ENCODE results near the gene STEAP1B.
A peak's percentile ranks its signal among the peaks of the same experiment; 100 is the strongest.
"Not testable (repeated sequence)": the region's sequence is repeated elsewhere in the genome, so short reads cannot be mapped to it uniquely, and the experiment has no call there.

STEAP1B gene

DNA sequence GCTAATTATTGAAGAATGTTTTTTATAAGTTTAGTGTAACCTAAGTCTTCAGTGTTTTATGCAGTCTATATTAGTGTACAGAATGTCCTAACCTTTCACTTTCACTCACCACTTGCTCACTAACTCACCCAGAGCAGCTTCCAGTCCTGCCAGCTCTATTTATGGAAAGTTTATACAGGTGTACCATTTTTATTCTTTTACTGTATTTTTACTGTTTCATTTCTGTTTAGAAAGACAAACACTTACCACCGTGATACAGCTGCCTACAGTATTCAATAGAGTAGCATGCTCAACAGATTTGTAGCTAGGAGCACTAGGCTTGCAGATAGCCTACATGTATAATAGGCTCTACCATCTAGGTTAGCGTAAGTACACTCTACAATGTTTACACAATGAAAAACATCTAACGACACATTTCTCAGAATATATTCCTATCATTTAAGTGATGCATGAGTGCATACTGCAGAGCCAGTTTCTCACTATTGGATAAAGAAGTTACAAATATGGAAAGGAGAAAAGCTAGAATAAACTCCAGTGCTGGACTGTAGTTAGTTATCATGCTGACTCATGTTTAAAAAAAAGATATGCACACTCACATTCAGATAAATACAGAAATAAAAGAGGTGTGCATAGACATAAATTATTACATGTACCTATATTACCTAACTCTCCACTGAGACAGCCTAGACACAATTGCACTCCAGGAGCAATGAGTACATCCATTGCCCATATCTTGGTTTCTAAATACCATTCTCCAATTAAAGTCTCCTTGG is 30.4 kb downstream of the STEAP1B start:
- in situ Hi-C loops (cut with MboI; ENCODE audit: low pct_unique_long_range_greater_than_20kb, low sequenced_read_pairs): no loop called here
- no peak for DNase-seq

DNA sequence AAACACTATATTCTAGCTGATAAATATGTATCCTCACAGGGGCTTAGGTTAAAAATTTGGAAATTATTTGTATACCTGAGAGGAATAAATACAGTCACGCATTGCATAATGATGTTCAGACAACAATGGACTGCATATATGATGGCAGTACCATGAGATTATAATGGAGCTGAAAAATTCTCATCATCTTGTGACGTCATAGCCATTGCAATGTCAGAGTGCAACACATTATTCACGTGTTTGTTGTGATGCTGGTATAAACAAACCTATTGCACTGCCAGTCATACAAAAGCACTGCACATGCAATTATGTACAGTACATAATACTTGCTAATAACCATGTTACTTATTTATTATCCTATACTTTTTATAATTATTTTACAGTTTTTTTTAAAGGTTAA is 31.4 kb downstream of the STEAP1B start:
- in situ Hi-C loops (cut with MboI; ENCODE audit: low pct_unique_long_range_greater_than_20kb, low sequenced_read_pairs): no loop called here
- no peak for DNase-seq

DNA sequence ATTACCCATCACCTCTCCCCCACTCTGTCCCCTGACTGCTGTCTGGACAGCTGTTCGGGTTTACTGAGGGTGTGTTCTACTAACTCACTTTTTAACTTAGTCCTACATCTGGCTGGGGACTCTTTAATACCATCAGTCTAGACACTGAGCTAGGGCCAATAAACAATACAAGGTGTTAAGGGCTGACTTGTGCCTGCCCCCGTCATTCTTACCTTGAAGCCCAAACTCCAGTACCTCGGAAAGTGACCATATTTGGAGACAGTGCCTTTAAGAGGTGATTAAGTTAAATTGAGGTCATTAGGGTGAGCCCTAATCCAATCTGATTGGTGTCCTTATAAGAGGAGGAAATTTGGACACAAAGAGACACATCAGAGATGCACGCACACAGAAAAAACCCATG is 35.7 kb downstream of the STEAP1B start:
- DNase-seq: no peak
- in situ Hi-C loops (cut with MboI; ENCODE audit: low pct_unique_long_range_greater_than_20kb, low sequenced_read_pairs): no loop called here

DNA sequence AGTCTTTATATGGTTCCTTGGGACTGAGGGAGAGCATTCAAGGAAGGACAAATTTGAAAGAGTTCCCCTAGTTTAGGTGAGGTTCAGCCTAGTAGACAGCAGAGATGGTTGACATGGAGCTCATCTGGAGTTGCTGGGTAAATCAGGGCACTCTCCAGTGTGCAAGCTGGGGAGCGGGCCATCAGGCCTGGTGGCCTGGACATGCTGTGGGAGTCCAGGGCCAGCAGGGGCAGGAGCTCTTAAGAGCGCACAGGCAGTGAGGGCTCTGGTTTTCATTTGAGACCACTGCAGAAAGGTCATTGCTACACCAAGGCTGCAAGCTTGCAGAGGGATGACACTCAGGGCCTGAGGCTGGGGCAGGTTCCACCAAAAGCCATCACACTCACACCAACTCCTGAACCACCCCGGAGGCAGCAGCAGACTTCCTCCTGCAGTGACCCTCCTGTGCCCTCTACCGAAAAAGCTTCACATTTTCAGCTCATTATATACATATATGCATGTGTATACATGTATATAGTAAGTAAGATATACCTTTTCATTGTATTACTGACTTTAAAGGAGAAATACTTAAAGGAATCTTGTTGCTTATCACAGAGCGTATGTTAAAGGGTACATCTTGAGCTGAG is 39.5 kb downstream of the STEAP1B start:
- no peak for DNase-seq
- in situ Hi-C loops (cut with MboI; ENCODE audit: low pct_unique_long_range_greater_than_20kb, low sequenced_read_pairs): no loop called here

DNA sequence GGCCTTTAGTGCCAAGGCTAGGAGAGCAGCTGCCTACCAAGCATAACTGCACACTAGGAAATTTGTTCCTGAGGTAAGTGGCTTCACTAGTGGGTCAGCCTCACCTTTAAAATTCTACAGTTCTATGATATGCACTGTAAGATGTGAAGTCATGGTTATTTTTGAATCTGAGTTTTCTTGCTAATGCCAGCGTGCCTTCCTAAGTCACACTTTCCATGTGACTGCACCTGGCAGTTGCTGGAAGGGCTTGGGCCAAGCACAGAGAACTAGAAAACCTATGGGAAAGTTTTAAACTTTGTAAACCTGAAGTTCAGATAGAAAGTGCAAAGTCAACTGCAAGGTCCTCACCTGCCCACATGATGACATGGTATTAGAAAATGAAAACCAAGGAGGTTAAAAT is 42.5 kb downstream of the STEAP1B start:
- in situ Hi-C loops (cut with MboI; ENCODE audit: low pct_unique_long_range_greater_than_20kb, low sequenced_read_pairs): no loop called here
- no peak for DNase-seq

DNA sequence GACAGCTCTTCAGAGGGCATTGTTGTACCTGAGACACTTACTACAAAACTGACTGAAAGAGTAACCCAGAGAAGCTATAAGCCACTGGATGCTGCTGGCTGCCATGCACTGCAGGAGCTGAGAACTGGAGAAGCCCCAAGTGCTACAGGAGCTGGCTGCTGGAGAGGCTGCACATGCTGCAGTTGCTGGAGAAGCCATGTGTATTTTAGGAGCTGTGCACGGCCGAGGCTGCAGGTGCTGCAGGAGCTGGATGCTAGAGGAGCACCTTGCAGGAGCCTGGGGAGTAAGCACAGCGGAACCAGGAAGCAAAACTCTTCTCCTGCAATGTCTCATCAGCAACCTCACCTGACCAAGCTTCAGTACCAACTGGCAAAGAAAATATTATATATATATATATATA is 45.5 kb downstream of the STEAP1B start:
- no peak for DNase-seq
- in situ Hi-C loops (cut with MboI; ENCODE audit: low pct_unique_long_range_greater_than_20kb, low sequenced_read_pairs): no loop called here

DNA sequence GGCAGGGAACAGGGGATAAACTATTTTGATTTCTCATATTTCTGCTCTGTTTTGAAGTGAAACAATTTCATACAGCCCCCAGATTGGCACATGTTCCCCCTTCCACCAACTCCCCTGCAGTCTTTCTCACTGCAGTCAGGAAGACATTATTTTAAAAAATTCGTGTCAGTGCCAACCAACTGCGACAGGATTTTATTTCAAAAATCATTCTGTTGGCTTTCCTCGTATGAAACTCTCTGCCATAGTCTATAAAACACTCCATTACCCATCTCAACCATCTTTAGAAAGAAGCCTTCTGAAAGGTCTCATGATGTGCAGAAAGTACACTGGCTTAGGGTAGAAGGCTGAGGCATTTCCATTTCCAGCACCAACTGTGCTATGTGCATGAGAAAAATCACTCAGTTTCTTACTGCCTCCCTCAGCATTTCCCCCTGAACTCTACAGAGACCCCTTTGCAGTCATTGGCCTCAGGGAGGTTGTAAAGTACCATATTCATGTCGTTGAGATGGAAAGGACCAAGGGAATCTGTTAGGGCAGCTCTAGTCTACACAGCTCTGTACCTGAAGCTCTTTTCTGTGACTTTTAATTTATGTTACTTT is 46.9 kb downstream of the STEAP1B start:
- in situ Hi-C loops (cut with MboI; ENCODE audit: low pct_unique_long_range_greater_than_20kb, low sequenced_read_pairs): no loop called here
- DNase-seq: no peak

DNA sequence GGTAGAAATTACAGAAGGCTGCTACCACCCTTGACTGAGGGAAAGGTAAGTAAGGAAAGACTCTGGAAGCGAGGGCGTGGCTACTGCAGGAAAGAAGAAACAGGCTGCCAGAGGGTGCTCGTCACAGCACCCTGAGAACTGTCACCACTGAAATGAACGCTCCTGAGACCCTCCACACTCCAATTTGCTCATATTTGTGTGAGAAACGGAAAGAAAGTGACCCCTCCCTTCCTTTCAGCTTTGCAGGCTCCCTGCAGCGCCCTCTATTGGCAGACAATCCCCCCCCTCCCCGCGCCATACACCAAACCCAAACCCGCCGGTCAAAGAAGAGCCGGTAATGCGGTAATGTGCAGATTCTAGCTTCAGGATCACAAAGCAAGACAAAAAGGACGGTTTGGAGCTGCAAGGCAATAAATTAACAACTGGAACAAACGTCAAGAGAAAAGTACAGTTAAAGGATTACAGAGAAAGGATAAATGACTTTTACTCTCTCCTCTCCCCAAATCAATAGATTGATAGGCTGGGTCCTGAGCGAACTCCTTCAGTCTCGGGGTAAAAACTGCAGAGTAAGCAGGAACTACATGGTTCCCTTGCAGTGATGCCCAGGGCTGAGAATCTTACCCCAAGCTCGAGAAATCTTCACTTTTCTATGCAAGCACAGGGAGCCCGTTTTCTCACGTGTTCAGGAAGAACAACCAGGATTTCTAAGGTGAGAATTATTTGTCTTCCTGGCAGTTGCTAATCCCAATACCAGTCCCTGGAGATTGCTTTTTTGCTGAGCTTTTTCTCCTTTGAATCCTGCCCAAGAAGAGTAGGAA is 47.6 kb downstream of the STEAP1B start:
- DNase-seq: peak; percentile 35

DNA sequence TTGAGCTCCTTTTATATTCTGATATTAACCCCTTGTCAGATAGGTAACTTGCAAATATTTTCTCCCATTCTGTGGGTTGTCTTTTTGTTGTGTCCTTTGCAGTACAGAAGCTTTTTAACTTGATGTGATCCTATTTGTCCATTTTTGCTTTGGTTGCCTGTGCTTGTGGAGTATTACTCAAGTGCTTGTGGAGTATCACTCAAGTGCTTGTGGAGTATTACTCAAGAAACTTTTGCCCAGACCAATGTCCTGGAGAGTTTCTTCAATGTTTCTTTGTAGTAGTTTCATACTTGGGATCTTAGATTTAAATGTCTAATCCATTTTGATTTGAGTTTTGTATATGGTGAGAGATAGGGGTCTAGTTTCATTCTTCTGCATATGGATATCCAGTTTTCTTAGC is 50.0 kb downstream of the STEAP1B start:
- in situ Hi-C loops (cut with MboI; ENCODE audit: low pct_unique_long_range_greater_than_20kb, low sequenced_read_pairs); DNase-seq: not testable (repeated sequence)

More for the DNA sequence above, 47.6 kb downstream of the STEAP1B start:
- in situ Hi-C loops (cut with MboI; ENCODE audit: low pct_unique_long_range_greater_than_20kb, low sequenced_read_pairs): no loop called here

DNA sequence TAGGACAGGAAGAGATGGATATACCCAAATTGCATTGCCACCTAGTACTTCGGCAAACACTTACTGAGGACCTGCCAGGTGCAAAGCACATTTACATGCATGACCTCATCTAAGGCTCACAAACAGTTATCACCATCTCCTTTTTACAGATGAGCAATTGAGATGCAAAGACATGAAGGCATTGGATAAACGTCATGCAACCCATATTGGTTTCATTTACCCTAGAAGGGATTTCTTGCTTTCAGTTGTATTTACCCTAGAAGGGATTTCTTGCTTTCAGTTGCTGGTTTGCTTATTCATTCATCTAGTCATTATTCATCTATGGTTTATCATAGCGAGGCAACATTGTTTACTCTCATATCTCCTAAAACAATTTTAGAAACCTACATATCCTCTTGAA is 52.2 kb downstream of the STEAP1B start:
- in situ Hi-C loops (cut with MboI; ENCODE audit: low pct_unique_long_range_greater_than_20kb, low sequenced_read_pairs): no loop called here
- DNase-seq: no peak

DNA sequence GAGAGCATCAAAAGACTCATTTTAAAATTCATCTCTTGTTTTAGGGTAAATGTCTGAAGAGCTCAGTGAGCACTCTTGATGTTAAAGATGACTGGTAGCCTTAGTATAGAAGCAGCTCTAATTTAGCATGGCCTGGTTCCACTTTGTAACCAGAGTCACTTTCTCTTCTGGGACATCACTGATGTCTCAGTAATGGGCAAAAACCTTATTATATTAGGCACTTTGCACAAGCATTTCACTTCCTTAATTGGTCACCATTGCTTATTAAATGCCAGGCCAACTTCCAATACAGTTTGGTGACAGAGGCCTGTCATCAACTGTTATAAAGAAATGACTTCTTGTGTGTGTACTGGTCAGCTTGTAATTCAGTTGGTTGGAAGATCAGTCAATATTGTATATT is 53.0 kb downstream of the STEAP1B start:
- no peak for DNase-seq
- in situ Hi-C loops (cut with MboI; ENCODE audit: low pct_unique_long_range_greater_than_20kb, low sequenced_read_pairs): no loop called here

DNA sequence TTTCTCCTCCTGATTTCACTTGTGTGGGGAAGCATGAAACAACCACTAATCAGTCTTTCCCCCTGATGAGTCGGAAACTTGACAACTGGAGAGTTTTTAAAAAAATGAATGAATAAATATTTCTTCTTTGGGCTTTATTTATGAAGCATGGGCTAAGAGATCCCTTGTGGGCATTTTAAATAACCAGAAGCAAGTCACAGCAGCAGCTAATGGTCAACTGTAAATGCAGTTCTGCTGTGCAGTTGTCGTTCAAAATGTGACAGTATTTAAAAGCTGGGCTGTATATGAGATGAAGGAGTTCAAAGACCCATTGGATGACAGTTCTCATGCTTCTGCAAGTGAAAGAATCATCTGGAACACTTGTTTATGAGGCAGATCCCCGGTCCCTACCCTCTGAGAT is 54.1 kb downstream of the STEAP1B start:
- no peak for DNase-seq
- in situ Hi-C loops (cut with MboI; ENCODE audit: low pct_unique_long_range_greater_than_20kb, low sequenced_read_pairs): no loop called here

DNA sequence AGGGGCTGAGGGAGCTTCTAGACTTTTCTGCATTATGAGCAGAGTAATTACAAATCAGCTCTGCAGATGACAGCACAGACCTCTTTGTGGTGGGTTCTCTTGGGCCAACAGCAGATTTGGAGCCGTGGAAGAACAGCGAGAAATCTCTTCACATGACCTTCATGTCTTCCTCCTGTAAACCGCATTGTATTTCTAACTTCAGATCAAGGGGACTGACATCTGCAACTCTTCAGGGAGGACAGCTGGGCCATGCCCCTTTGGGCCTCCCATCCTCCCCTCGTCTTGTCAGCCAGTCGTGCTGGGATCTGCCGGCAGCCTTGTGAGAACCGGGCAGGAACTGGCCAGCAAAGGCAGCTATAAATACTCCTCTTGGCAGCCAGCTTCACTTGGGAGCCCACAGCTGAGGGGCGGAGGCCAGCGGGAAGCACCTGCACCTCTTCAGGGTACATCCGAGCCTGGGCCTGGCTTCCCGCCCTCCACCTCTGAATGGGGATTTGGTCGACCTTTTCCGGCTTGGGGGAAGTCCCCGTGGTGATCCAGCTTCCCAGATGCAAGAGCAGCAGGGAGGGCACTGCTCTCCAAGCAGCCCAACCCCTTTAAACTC is 54.7 kb downstream of the STEAP1B start:
- in situ Hi-C loops (cut with MboI; ENCODE audit: low pct_unique_long_range_greater_than_20kb, low sequenced_read_pairs): no loop called here
- DNase-seq: no peak

DNA sequence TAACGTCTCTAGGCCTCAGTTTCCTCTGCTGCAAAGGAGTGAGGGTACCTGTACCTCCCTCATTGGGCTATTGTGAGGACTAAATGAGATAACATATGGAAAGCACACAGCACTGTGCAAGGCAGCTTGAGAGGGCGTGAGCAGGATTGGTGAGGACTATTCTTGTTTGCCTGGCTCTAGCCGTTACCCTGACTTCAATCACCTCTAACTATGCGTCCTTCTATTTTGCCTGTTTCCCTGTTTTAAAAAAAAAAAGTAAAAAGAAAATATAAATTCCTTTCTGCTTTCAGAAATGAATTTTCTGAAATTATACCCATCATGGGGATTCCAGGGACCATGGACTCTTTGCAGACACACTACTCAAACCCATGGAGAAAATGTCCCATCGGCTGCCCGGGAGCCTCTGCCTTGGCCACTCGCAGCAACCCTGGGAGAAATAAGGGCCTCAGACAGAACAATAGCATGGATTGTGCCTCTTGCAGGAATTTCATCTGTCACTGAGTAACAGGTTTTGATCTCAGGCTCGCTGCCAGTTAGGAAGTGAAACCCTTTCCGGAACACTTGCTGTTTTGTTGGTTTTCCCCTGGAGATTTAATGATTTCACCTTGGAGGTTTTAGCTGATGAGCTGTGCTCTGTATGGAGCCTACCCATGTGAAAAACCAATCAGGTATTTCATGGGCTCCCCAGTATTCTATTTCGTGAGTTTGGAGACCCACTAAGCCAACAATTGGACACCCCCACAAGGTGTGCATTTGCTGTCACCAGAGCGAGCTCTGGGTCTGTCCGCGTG is 55.6 kb downstream of the STEAP1B start:
- in situ Hi-C loops (cut with MboI; ENCODE audit: low pct_unique_long_range_greater_than_20kb, low sequenced_read_pairs): no loop called here
- no peak for DNase-seq

DNA sequence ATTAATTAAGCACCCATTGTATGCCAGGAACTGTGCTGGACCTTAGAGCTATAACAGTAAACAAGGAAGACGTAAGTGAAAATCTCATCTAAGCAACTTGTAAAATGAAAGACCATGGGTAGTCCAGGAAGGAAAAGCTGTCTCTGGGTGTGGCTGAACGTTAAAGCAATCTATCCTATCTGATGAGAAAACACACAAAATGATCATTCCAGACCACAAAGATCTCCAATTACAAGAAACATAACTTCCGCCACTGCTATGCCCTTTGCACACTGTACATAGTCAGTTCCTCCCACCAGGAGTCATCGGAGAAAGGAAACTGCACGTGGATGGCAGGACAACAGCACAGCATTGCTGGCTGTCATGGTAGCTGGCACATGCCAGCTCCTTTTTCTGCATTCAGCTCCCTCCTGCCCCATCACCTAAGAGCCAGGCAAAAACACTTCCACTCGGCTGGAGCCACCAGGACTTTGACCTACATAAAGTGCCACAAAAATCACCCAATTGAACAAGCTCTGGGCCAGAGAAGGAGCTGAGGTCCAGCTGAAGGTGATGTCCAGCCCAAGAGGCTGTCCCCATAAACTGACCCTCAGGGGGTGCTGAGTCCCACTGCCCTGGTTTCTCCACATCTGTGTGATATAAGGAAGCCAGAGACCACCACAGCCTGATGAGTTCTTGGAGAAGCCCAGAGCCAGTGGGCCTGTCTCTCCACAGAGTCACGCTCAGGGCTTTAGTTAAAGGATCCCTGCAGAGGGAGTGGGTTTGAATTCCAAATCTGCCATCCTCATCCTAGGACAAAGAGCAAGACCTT is 56.4 kb downstream of the STEAP1B start:
- in situ Hi-C loops (cut with MboI; ENCODE audit: low pct_unique_long_range_greater_than_20kb, low sequenced_read_pairs): no loop called here
- peak; percentile 76 for DNase-seq

DNA sequence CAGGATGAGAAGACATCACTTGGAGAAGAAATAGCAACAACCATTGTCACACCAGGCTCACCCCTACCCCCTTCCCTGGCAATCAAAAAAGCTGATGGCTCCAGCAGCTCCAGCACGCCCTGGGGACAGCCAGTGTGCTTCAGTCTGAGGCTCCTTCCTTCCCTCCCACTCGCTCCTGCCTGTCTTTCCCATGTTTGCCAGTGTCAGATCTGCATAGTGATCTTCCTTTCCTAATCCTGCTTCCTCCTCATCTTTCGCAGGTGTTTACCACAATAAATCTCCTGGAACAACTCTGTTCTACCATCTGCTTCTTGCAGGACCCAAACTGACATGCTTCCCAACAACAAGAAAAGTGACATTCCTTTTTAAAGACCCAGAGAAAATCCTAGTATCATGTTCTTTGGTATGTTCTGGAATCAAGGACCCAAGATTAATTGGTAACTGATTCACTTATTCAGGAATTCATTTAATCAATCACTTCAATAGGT is 57.1 kb downstream of the STEAP1B start:
- in situ Hi-C loops (cut with MboI; ENCODE audit: low pct_unique_long_range_greater_than_20kb, low sequenced_read_pairs): no loop called here
- DNase-seq: no peak

DNA sequence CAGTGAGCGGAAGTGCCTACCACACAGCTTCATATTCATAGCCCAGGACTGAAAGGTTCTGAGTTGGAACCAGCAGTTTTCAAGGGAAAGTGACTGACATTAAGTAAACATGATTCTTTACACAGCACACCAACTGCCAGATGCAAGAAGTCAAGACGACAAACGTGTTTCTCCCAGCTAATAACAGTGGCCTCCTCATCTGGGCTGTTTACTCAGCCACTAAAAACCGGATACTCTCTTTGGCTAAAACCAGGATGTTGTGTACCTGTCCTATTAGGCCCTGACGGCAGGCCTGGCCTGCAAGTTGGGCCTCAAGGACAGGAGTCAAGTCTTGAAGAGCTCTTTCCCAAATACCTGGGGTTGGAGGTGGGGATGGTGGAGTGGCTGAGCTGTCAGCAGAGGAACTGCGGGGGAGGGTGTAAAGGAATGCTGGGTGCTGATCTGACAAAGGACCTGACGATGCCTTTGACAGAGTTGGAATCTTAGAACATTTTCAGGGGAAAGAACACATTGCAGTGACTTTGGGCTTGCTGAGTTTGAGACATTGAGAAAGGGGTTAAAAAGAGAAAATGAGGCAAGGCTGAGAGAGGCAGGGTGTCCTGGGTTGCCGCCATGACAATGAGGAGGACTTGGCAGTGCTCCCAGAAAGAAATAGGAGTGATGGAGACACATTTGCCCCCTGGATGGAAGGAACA is 57.7 kb downstream of the STEAP1B start:
- in situ Hi-C loops (cut with MboI; ENCODE audit: low pct_unique_long_range_greater_than_20kb, low sequenced_read_pairs): no loop called here
- no peak for DNase-seq
